Epithelial cell of prostate (primary cell): ENCODE data around the gene FAT1.
A peak's percentile ranks its signal among the peaks of the same experiment; 100 is the strongest.

Source experiments
- DNase-seq: peaks from one replicate; pipeline ENCODE4 v3.0.0-alpha.2; 2011; ENCODE audit warnings: low read depth, low spot score
- H3K27ac ChIP-seq: fragments of 450-650 bp; 2 replicates; pipeline ENCODE4 v1.5.1; 2017; ENCODE audit warnings: mild to moderate bottlenecking

Gene FAT1

DNA sequence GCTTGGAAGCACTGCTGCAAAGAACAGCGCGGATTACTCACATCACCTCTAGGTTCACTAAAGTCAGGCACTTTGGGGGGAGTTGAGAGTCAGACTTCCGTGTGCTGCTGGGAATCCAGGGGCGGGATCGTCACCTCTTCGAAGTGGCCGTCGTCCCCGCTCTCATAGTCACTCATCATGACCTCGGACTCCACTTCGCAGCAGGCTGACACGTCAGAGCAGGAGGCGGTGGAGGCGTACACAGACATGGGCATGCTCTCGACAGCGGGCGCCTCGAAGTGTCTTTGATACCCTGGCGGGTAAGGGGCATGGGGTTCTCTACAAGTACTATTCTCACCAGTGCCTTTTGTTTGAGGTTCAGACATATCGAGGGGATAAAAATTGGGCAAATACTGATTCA lies 135.2 kb downstream of the FAT1 start:
- no peak overlapping the region for H3K27ac ChIP-seq
- DNase-seq: no peak

- no peak overlapping the region for H3K27ac ChIP-seq
- DNase-seq: no peak
Observed at GRCh38 chr4:186587416-186588018, 136.1 kb downstream of the FAT1 start.

- DNase-seq: no peak
- H3K27ac ChIP-seq: no peak overlapping the region
Observed at GRCh38 chr4:186586205-186586604, 137.5 kb downstream of the FAT1 start.

DNA sequence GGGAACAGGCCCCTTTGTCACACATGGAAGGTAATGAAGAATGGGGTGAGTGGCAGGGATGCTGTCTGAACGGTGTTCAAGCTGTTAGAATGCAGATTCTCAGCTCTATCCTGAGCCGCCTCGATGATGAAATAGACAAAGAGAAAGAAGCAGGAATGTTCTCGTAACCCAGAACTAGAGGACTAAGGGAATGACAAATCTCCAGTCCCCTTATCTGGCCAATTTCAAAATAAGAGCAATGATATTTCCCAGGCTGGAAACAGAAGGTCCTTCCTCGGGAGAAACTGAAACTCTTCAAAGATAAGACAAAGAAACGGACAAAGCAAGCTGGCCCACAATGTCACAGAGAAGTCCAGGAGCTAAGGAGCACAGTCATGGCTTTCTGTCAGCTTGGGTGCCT lies 138.7 kb downstream of the FAT1 start:
- H3K27ac ChIP-seq: no peak overlapping the region
- no peak for DNase-seq

DNA sequence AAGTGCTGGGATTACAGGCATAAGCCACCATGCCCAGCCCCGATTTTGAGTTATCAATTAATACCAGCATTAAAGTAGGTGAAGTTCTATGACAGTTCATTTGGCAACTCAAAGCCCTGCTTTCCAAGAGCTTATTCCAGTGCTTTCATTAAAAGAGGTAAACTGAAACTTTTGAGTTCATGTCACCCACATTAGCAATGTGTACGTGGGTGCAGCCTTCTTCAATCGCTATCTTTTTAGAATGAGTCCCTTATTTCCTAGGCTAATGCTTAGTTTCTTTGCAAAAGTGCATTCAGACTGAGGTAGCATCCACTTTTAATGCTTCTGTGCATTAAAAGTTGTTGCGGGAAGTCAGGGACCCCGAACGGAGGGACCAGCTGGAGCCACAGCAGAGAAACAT lies 142.2 kb downstream of the FAT1 start:
- DNase-seq: no peak
- no peak overlapping the region for H3K27ac ChIP-seq

DNA sequence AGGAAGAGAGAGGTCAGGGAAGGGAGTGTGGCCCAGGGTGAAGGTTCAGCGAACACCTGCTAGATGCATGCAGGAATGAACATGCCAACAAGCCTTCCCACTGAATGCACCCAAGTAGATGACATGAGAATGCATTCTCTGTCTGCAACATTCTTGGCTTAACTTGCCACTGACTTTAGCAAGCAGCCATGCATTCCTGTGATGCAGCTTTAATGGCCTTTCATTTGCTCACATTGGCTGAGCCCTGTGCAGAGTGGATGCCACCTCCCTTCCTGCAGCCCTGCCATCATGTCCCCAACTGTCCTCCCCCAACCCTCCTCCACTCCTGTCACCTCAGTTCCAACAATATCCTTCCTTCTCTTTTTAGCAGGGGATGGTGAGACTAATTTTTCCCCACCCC lies 143.0 kb downstream of the FAT1 start:
- DNase-seq: no peak
- no peak overlapping the region for H3K27ac ChIP-seq

GRCh38 chr4:186570193-186570996 lies 153.3 kb downstream of the FAT1 start:
- DNase-seq: peak; percentile 45

DNA sequence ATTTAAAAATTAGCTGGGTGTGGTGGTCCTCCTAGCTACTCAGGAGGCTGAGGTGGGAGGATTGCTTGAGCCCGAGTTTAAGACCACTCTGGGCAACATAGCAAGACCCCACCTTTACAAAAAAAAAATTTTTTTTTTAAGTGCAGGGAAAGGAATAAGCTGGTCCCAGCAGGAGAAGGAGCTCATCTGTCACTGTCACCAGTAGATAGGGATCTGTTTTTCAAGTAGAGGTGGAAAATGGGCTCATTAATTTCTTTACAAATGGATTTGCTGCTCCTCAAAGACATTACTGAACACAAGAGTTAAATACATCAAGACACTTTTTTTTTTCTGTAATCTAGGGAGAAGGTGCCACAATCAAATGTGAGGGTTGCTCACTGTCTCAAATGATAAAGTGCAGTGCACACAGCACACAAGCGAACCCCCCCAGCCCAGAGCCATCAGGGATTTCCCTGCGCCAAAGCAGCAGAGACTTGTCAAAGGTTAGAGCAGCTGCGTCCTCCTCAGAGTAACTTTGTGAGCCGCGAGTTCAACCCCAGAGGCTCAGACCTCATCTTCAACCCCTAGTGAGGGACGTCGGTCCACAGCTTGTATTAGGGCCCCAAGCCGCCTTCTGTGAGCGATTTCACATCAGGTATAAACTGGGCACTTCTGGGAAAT lies 154.0 kb downstream of the FAT1 start:
- no peak for DNase-seq
- H3K27ac ChIP-seq: no peak overlapping the region

More at GRCh38 chr4:186570193-186570996, 153.3 kb downstream of the FAT1 start:
- no peak overlapping the region for H3K27ac ChIP-seq

GRCh38 chr4:186566068-186566467 lies 157.6 kb downstream of the FAT1 start:
- no peak for DNase-seq

DNA sequence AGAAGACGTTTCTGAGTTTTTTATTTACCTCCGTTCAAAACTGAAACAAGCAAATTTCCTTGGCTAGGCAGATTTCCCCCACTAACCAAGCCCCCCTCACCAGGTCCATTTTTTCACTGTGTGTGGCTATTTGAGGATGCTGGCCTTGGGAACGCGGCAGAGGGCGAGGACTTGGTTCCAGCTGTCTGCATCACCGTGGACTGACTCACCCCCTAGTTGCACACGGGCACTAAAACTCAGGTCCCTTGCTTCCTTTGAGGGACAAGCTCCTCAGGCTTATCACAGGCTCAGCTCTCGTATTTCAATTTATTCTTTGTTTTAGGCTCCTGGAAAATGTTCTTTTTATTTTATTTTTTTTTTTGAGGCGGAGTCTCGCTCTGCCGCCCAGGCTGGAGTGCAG lies 159.9 kb downstream of the FAT1 start:
- no peak overlapping the region for H3K27ac ChIP-seq
- no peak for DNase-seq

More at GRCh38 chr4:186566068-186566467, 157.6 kb downstream of the FAT1 start:
- H3K27ac ChIP-seq: no peak overlapping the region

- DNase-seq: no peak
- H3K27ac ChIP-seq: no peak overlapping the region
Observed at GRCh38 chr4:186561748-186562147, 161.9 kb downstream of the FAT1 start.

DNA sequence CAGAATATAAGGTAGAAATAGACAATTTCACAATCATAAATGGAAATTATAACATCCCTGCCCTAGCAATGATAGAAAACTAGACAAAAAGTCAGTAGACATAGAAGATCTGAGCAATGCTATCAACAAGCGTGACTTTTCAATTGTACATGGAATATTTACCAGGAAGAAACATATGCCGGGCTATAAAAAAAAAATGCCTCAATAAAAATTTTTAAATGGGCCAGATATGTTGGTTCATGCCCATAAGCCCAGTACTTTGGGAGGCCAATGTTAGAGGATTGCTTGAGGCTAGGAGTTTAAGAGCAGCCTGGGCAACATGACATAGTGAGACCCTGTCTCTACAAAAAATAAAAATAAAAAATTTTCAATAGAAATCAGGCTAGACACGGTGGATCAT lies 163.0 kb downstream of the FAT1 start:
- no peak for DNase-seq
- H3K27ac ChIP-seq: no peak overlapping the region

GRCh38 chr4:186557486-186557885 lies 166.2 kb downstream of the FAT1 start:
- H3K27ac ChIP-seq: no peak overlapping the region
- DNase-seq: no peak

DNA sequence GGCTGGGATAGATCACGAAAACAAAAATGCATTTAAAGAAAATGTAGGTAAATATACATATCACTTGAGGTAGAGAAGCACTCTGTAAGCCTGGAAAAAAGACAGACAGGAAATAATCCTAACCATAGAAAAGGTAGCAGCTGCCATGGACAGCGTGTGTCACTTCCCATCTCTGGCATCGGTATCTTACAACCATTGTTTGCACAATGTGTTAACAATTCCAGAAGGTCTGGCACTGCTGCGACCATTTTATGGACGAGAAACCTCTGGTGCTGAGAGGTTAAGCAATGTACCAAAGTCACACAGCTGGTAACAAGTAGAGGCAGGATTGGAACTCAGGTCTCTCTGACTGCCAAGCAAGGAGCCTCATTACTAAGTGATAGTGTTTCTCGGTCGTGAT lies 166.6 kb downstream of the FAT1 start:
- H3K27ac ChIP-seq: no peak overlapping the region
- DNase-seq: no peak

DNA sequence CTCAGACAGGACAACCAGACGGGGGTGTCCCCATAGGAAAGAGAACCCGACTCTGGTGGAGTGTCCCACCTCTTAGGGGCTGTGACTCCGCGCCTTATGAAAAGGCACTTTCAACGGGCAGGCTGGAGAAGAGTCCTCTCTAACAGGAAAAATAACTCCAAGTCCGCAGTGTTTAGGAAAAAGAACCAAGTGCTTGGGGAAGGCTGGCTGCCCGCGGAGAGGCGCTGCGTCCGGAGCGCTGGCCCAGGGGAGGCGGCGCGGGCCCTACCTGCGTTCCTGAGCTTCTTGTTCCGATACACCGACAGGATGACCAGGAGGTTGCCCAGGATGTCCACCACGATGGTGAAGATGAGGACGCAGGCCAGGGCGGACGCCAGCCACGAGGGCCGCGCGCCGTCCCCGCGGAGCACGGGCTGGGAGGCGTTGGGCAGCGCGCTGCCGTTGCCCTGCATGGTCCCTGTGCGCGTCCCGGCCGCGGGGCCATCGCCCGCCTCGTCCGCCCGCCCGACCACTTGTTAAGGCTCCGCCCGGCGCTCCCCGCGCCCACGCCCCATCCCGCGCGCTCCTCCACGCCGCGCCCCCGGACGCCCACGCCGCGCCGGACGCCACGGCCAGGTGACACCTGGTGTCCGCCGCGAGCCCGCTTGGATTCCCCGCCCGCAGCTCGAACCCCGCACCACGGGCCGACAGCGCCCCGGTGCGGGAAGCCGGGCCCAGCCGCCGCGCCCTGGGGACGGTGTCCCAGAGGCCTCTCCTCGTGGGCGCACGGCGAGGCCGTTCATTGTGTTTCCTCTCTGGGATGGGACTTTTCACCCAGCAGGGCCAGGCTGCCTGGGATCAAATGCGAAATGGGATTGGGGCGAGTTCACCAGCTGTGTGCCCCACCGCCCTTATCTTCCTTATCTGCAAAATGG lies 168.5 kb downstream of the FAT1 start, which contains the start of gene MTNR1A:
TSS of gene MTNR1A (minus strand) at position 654 of the 914 bp plus-strand sequence. CDS start at position 452, 202 bp downstream.
- no peak for DNase-seq
- no peak within 1 kb of the TSS for H3K27ac ChIP-seq

- no peak for DNase-seq
- H3K27ac ChIP-seq: no peak overlapping the region
Observed at GRCh38 chr4:186554539-186554913, 169.1 kb downstream of the FAT1 start.

DNA sequence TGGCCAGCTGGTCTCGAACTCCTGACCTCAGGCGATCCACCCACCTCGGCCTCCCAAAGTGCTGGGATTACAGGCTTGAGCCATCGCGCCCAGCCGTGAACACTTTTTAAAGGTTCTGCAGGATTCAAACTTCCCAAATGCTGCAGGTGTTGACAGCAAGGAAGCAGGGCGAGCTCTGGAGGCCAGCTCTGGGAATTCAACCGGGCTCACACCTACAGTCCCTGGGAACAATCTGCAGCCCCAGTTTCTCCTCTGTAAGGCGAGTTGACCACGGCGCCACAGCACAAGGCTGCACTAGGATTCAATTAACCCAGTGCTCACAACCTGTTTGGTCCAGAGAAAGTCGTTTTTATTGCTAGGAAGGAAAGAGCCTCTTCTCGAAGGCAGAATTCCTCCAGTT lies 169.9 kb downstream of the FAT1 start:
- no peak for DNase-seq
- H3K27ac ChIP-seq: no peak overlapping the region

GRCh38 chr4:186551849-186552248 lies 171.8 kb downstream of the FAT1 start:
- no peak for DNase-seq
- H3K27ac ChIP-seq: no peak overlapping the region

GRCh38 chr4:186545436-186545835 lies 178.2 kb downstream of the FAT1 start:
- no peak overlapping the region for H3K27ac ChIP-seq
- DNase-seq: no peak

GRCh38 chr4:186543206-186543605 lies 180.4 kb downstream of the FAT1 start:
- DNase-seq: no peak
- H3K27ac ChIP-seq: no peak overlapping the region
